Caco-2 (cell line): ENCODE results near the gene GPRC5D. TPM values are rescaled to one million over a fixed set of nuclear protein-coding genes. Genes with fewer than 3 reads are reported as not detected.

ENCODE experiments used
- BruUV-seq: library from RNA; stranded (reverse); fragments of 400-500 nt; replicated peaks from 2 replicates; lab custom pipeline; 2021; lab: Mats Ljungman, UMichigan
- CTCF ChIA-PET: fragments of 300-600 bp; sonication (Branson Sonifier 250); formaldehyde crosslinking; loops from one replicate; lab custom pipeline; 2022; ENCODE audit warnings: antibody characterized with exemption; lab: Charles Lee
- POLR2A ChIA-PET: fragments of 300-600 bp; sonication (Branson Sonifier 250); formaldehyde crosslinking; loops from one replicate; lab custom pipeline; 2022; ENCODE audit warnings: antibody characterized with exemption; lab: Charles Lee
- DNase-seq, 2 experiments: peaks; one replicate each; pipeline versions ENCODE4 v3.0.0 to v3.0.0-alpha.2; 2020 to 2022
- H3K27me3 ChIP-seq: replicated peaks from 2 replicates; pipeline ENCODE4 v1.6.0; 2011; ENCODE audit warnings: low read length; ENCODE audit not compliant: control insufficient read depth, insufficient read depth
- H3K36me3 ChIP-seq: 2 replicates; pipeline ENCODE4 v1.5.1; 2011; ENCODE audit warnings: low read length; ENCODE audit not compliant: control insufficient read depth, insufficient read depth
- H3K4me1 ChIP-seq: fragments of 250-450 bp; sonication (Bioruptor Pico); 2 replicates; pipeline ENCODE4 v1.5.1; 2020; ENCODE audit warnings: mild to moderate bottlenecking
- H3K4me3 ChIP-seq: 2 replicates; pipeline ENCODE4 v1.5.1; 2011; ENCODE audit warnings: low read depth, mild to moderate bottlenecking, control low read depth, low read length
- H3K9me3 ChIP-seq: fragments of 250-450 bp; sonication (Bioruptor Pico); 2 replicates; pipeline ENCODE4 v1.5.1; 2020; ENCODE audit warnings: mild to moderate bottlenecking, moderate library complexity
- H3K27ac Mint-ChIP-seq: one replicate; pipeline ENCODE4 v1.8.0; 2022; ENCODE audit warnings: mixed read lengths; ENCODE audit not compliant: unreplicated experiment
- H3K27me3 Mint-ChIP-seq: one replicate; pipeline ENCODE4 v1.8.0; 2022; ENCODE audit warnings: mixed read lengths; ENCODE audit not compliant: insufficient read depth, unreplicated experiment
- H3K36me3 Mint-ChIP-seq: one replicate; pipeline ENCODE4 v1.8.0; 2022; ENCODE audit warnings: mild to moderate bottlenecking, mixed read lengths; ENCODE audit not compliant: insufficient read depth, unreplicated experiment
- H3K4me1 Mint-ChIP-seq: one replicate; pipeline ENCODE4 v1.8.0; 2022; ENCODE audit warnings: low read depth, mixed read lengths; ENCODE audit not compliant: unreplicated experiment
- H3K4me3 Mint-ChIP-seq: one replicate; pipeline ENCODE4 v1.8.0; 2022; ENCODE audit warnings: mild to moderate bottlenecking, moderate library complexity, mixed read lengths; ENCODE audit not compliant: unreplicated experiment
- H3K9me3 Mint-ChIP-seq: one replicate; pipeline ENCODE4 v1.8.0; 2022; ENCODE audit warnings: mixed read lengths; ENCODE audit not compliant: unreplicated experiment
- intact Hi-C: fragments of 100-400 bp; cut with micrococcal nuclease; formaldehyde crosslinking; loops from one replicate; pipeline ENCODE4 v1.10.0; 2022; ENCODE audit not compliant: unreplicated experiment
- total RNA-seq: library from RNA; stranded (reverse); gene quantifications from 2 replicates; pipeline ENCODE4 v1.2.3, GENCODE V29; 2022
- TF ChIP-seq, protein P1 (sequence below), 2 experiments: fragments of 200-600 bp in 1 of 2; IDR thresholded peaks; 1 replicate in 1 of 2; 2 replicates in 1 of 2; pipeline versions ENCODE4 v1.5.1 to v1.8.0; 2011 to 2022; ENCODE audit warnings: antibody characterized with exemption in 1 of 2, control low read depth in 1 of 2, inconsistent platforms in 1 of 2, low read depth in 1 of 2, low read length in 1 of 2, mild to moderate bottlenecking in 1 of 2, moderate library complexity in 1 of 2; ENCODE audit not compliant: insufficient read depth in 1 of 2, severe bottlenecking in 1 of 2, unreplicated experiment in 1 of 2

GPRC5D gene
- total RNA-seq, 1 experiment from 2014 or later, result not detected

DNA sequence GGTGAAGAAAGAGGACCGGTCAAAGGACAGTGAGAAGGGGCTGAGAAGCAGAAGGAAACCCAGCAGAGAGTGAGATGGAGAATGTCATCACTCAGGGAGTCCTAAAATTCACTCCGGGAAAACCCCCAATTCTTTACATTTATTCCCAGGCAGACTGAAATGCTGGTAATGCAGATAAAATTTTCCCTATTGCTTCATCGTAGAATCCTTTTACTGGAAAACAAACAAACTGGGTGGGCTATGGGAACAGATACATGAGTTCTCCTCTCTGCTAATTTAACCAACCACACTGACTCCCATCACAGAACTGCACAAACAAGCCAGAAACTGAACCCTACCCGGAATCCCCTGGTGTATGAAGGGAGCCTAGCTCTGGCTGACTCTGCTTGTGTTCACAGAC is 27.2 kb upstream of the GPRC5D start:
- DNase-seq, result no peak
- Mint-ChIP-seq H3K4me3 (no peak overlapping the region), H3K27me3 (no peaks in the 10 kb centered on the region), H3K36me3 (peaks cover 11% of the 10 kb centered on the region), H3K9me3 (peaks cover 7% of the 10 kb centered on the region), H3K27ac (no peak overlapping the region), H3K4me1 (no peaks in the 10 kb centered on the region)
- ChIA-PET CTCF (interaction anchor here (0.7 to 1.8 kb wide), 4 partner anchors 10 to 192 kb away, joined by 4 to 18 read pairs (median 6); no protein-coding TSS in a partner anchor), POLR2A (interaction anchor here (0.6 to 1.4 kb wide), 4 partner anchors 10 to 253 kb away, joined by 3 to 6 read pairs (median 4); no protein-coding TSS in a partner anchor)
- no peak overlapping the region for H3K4me3 ChIP-seq
- no TSS peak for BruUV-seq
- H3K9me3 ChIP-seq, result no peaks in the 10 kb centered on the region
- TF ChIP-seq, protein P1, sequence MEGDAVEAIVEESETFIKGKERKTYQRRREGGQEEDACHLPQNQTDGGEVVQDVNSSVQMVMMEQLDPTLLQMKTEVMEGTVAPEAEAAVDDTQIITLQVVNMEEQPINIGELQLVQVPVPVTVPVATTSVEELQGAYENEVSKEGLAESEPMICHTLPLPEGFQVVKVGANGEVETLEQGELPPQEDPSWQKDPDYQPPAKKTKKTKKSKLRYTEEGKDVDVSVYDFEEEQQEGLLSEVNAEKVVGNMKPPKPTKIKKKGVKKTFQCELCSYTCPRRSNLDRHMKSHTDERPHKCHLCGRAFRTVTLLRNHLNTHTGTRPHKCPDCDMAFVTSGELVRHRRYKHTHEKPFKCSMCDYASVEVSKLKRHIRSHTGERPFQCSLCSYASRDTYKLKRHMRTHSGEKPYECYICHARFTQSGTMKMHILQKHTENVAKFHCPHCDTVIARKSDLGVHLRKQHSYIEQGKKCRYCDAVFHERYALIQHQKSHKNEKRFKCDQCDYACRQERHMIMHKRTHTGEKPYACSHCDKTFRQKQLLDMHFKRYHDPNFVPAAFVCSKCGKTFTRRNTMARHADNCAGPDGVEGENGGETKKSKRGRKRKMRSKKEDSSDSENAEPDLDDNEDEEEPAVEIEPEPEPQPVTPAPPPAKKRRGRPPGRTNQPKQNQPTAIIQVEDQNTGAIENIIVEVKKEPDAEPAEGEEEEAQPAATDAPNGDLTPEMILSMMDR (IDR thresholded peaks at IDR 0.05; ENCODE audit: insufficient read depth in 1 of 2, low read depth in 1 of 2, low read length in 1 of 2, severe bottlenecking in 1 of 2, unreplicated experiment in 1 of 2), result no peak
- peaks cover 6% of the 10 kb centered on the region; the same call in 1 of the 2 replicates for H3K36me3 ChIP-seq
- intact Hi-C loops, result loop anchor here (5.0 kb wide), 1 partner anchor 47 kb away; no protein-coding TSS in a partner anchor
- H3K27me3 ChIP-seq, result no peaks in the 10 kb centered on the region
- peaks cover 21% of the 10 kb centered on the region for H3K4me1 ChIP-seq

DNA sequence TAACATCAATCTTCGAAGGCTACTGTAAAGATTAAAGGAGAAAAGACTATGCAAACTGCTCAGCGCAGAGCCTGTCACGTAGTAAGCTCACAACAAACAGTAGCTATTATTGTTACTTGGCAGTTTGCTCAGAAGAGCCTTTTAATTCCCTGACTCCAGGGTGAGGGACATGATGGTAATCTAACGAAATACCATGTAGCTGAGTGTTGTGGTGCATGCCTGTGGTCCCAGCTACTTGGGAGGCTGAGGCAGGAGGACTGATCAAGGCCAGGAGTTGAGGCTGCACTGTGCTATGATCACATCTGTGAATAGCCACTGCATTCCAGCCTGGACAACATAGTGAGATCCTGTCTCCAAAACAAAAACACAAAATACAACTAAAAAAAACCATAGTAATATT is 25.3 kb upstream of the GPRC5D start:
- peaks cover 18% of the 10 kb centered on the region for H3K36me3 Mint-ChIP-seq
- TF ChIP-seq, protein P1 (IDR thresholded peaks at IDR 0.05; ENCODE audit: insufficient read depth in 1 of 2, low read depth in 1 of 2, low read length in 1 of 2, severe bottlenecking in 1 of 2, unreplicated experiment in 1 of 2), result no peak
- peaks cover 2% of the 10 kb centered on the region for H3K4me1 Mint-ChIP-seq
- Histone ChIP-seq H3K36me3 (peaks cover 6% of the 10 kb centered on the region; the same call in 1 of the 2 replicates), H3K27me3 (no peaks in the 10 kb centered on the region), H3K4me3 (no peak overlapping the region), H3K4me1 (peaks cover 21% of the 10 kb centered on the region), H3K9me3 (peaks cover 4% of the 10 kb centered on the region)
- ChIA-PET POLR2A (no interaction called here), CTCF (interaction anchor here (0.7 to 3.4 kb wide), 2 partner anchors 63 to 236 kb away, joined by 7 to 14 read pairs; no protein-coding TSS in a partner anchor)
- peaks cover 26% of the 10 kb centered on the region for H3K9me3 Mint-ChIP-seq
- no peak overlapping the region for H3K27ac Mint-ChIP-seq
- no peaks in the 10 kb centered on the region for H3K27me3 Mint-ChIP-seq
- H3K4me3 Mint-ChIP-seq, result no peak overlapping the region
- BruUV-seq, result no TSS peak
- no peak for DNase-seq
- intact Hi-C loops, result loop anchor here (5.0 kb wide), 1 partner anchor 45 kb away; no protein-coding TSS in a partner anchor

DNA sequence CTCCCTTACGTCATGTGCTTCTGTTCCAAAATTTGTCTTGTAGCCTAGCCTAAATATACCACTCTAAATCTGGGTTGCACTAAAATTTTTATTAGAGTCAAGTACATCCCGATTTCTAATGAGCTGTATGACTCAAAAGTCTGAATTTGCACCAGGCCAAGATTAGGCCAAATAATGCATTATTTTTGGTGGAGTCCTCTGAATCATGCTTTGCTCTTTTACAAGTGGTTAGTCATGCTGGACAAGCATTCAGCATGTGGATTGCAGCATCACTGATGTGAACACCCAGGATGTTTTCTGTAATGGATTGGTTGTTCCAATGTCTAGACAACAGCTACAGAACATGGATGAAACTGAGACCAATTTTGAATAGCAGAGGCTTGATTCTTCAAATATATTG is 24.4 kb upstream of the GPRC5D start:
- POLR2A ChIA-PET, result no interaction called here
- TF ChIP-seq, protein P1 (IDR thresholded peaks at IDR 0.05; ENCODE audit: insufficient read depth in 1 of 2, low read depth in 1 of 2, low read length in 1 of 2, severe bottlenecking in 1 of 2, unreplicated experiment in 1 of 2), result no peak
- peaks cover 4% of the 10 kb centered on the region; the same call in 1 of the 2 replicates for H3K36me3 ChIP-seq
- H3K27ac Mint-ChIP-seq, result no peak overlapping the region
- intact Hi-C loops, result loop anchor here (5.0 kb wide), 1 partner anchor 44 kb away; no protein-coding TSS in a partner anchor
- peaks cover 33% of the 10 kb centered on the region for H3K9me3 Mint-ChIP-seq
- CTCF ChIA-PET, result interaction anchor here (0.6 to 3.4 kb wide), 16 partner anchors 10 to 643 kb away, joined by 3 to 14 read pairs (median 4); no protein-coding TSS in a partner anchor
- peaks cover 6% of the 10 kb centered on the region for H3K4me1 Mint-ChIP-seq
- no peaks in the 10 kb centered on the region for H3K27me3 ChIP-seq
- BruUV-seq, result no TSS peak
- H3K27me3 Mint-ChIP-seq, result no peaks in the 10 kb centered on the region
- peaks cover 27% of the 10 kb centered on the region for H3K36me3 Mint-ChIP-seq
- no peak overlapping the region for H3K4me3 ChIP-seq
- DNase-seq, result no peak
- peaks cover 21% of the 10 kb centered on the region for H3K4me1 ChIP-seq
- no peak overlapping the region for H3K4me3 Mint-ChIP-seq
- H3K9me3 ChIP-seq, result peaks cover 4% of the 10 kb centered on the region
